ENCODE measurements around the gene ZNF770. TPM values are rescaled to one million over a fixed set of nuclear protein-coding genes. Genes with fewer than 3 reads are reported as not detected.

ZNF770 gene
- polyA plus RNA-seq (ENCODE audit: insufficient read length in 12 of 12), result 10 to 100 TPM in 11 of 12 donors, not detected in 1; 25.0 to 46.2 (median 28.5) TPM
- long read RNA-seq, donor 1, full-length matches to known transcripts, result 14 of 14 reads
- long read RNA-seq, donor 1, partial matches to known transcripts, result 0 of 14 reads
- long read RNA-seq, donor 1, other reads (novel, unspliced or antisense), result 0 of 14 reads
- long read RNA-seq, donor 2, full-length matches to known transcripts, result 19 of 19 reads
- long read RNA-seq, donor 2, partial matches to known transcripts, result 0 of 19 reads
- long read RNA-seq, donor 2, other reads (novel, unspliced or antisense), result 0 of 19 reads
- long read RNA-seq, donor 3, full-length matches to known transcripts, result 4 of 4 reads
- long read RNA-seq, donor 3, partial matches to known transcripts, result 0 of 4 reads
- long read RNA-seq, donor 3, other reads (novel, unspliced or antisense), result 0 of 4 reads
- long read RNA-seq, donor 4, full-length matches to known transcripts, result 5 of 5 reads
- long read RNA-seq, donor 4, partial matches to known transcripts, result 0 of 5 reads
- long read RNA-seq, donor 4, other reads (novel, unspliced or antisense), result 0 of 5 reads
- long read RNA-seq, donor 5, full-length matches to known transcripts, result 11 of 11 reads
- long read RNA-seq, donor 5, partial matches to known transcripts, result 0 of 11 reads
- long read RNA-seq, donor 5, other reads (novel, unspliced or antisense), result 0 of 11 reads
- long read RNA-seq, donor 6, full-length matches to known transcripts, result 5 of 5 reads
- long read RNA-seq, donor 6, partial matches to known transcripts, result 0 of 5 reads
- long read RNA-seq, donor 6, other reads (novel, unspliced or antisense), result 0 of 5 reads
- long read RNA-seq, donor 7, full-length matches to known transcripts, result 7 of 7 reads
- long read RNA-seq, donor 7, partial matches to known transcripts, result 0 of 7 reads
- long read RNA-seq, donor 7, other reads (novel, unspliced or antisense), result 0 of 7 reads
- long read RNA-seq, donor 8, full-length matches to known transcripts, result 24 of 24 reads
- long read RNA-seq, donor 8, partial matches to known transcripts, result 0 of 24 reads
- long read RNA-seq, donor 8, other reads (novel, unspliced or antisense), result 0 of 24 reads
- long read RNA-seq, donor 9, full-length matches to known transcripts, result 3 of 3 reads
- long read RNA-seq, donor 9, partial matches to known transcripts, result 0 of 3 reads
- long read RNA-seq, donor 9, other reads (novel, unspliced or antisense), result 0 of 3 reads
- long read RNA-seq, donor 10, full-length matches to known transcripts, result 12 of 12 reads
- long read RNA-seq, donor 10, partial matches to known transcripts, result 0 of 12 reads
- long read RNA-seq, donor 10, other reads (novel, unspliced or antisense), result 0 of 12 reads
- long read RNA-seq, donor 11, full-length matches to known transcripts, result 10 of 10 reads
- long read RNA-seq, donor 11, partial matches to known transcripts, result 0 of 10 reads
- long read RNA-seq, donor 11, other reads (novel, unspliced or antisense), result 0 of 10 reads

GRCh38 chr15:34988027-34988902 is at the start of gene ZNF770:
Gene ZNF770 (minus strand): TSS chr15:34988287. CDS start chr15:34983434, 4,853 bp downstream.
- DNase-seq, result peak; percentile 90

- no peak for DNase-seq
Observed at GRCh38 chr15:35028235-35028984, 40.3 kb upstream of the ZNF770 start.

- no peak for DNase-seq
Observed at GRCh38 chr15:35023804-35024203, 35.7 kb upstream of the ZNF770 start.

- no peak for DNase-seq
Observed at GRCh38 chr15:35020974-35021373, 32.9 kb upstream of the ZNF770 start.

- no peak for DNase-seq
Observed at GRCh38 chr15:35019404-35020327, 31.6 kb upstream of the ZNF770 start.

- DNase-seq, result no peak
Observed at GRCh38 chr15:35014241-35014640, 26.2 kb upstream of the ZNF770 start.

- no peak for DNase-seq
Observed at GRCh38 chr15:35013370-35013769, 25.3 kb upstream of the ZNF770 start.

- DNase-seq, result no peak
Observed at GRCh38 chr15:35007397-35007796, 19.3 kb upstream of the ZNF770 start.

- DNase-seq, result no peak
Observed at GRCh38 chr15:35005933-35006332, 17.8 kb upstream of the ZNF770 start.

- DNase-seq, result no peak
Observed at GRCh38 chr15:35003928-35004327, 15.8 kb upstream of the ZNF770 start.

- no peak for DNase-seq
Observed at GRCh38 chr15:35000511-35000910, 12.4 kb upstream of the ZNF770 start.

- DNase-seq, result no peak
Observed at GRCh38 chr15:34999906-35000305, 11.8 kb upstream of the ZNF770 start.

GRCh38 chr15:34994925-34995324 is 6.8 kb upstream of the ZNF770 start:
- no peak for DNase-seq

GRCh38 chr15:34993877-34994276 is 5.8 kb upstream of the ZNF770 start:
- DNase-seq, result no peak

- DNase-seq, result no peak
Observed at GRCh38 chr15:34993412-34993811, 5.3 kb upstream of the ZNF770 start.

GRCh38 chr15:34987609-34988026 is 469 bp downstream of the ZNF770 start:
- no peak for DNase-seq

- DNase-seq, result no peak
Observed at GRCh38 chr15:34986771-34987480, 1.2 kb downstream of the ZNF770 start.

- no peak for DNase-seq
Observed at GRCh38 chr15:34986326-34986725, 1.8 kb downstream of the ZNF770 start.
